Measurements from ENCODE around the gene TNFSF10. TPM values are rescaled to one million over a fixed set of nuclear protein-coding genes. Genes with fewer than 3 reads are reported as not detected.
"Not testable (repeated sequence)": the region's sequence is repeated elsewhere in the genome, so short reads cannot be mapped to it uniquely, and the experiment has no call there.

Gene TNFSF10
- total RNA-seq, 1 experiment from 2014 or later: 2.2 TPM

GRCh38 chr3:172524611-172525010 is 1.4 kb upstream of the TNFSF10 start:
- intact Hi-C loops (cut with micrococcal nuclease; ENCODE audit: unreplicated experiment): no loop called here
- POLR2A ChIA-PET: no interaction called here
- no peaks in the 10 kb centered on the region for H3K9me3 ChIP-seq (ENCODE audit: control insufficient read depth, insufficient read depth, low read depth, low read length)
- DNase-seq (ENCODE audit: low read depth, low spot score) (no peak), ATAC-seq (no peak)
- TF ChIP-seq TCF7L2 (IDR thresholded peaks at IDR 0.05; ENCODE audit: low read depth, low read length) (no peak), REST (IDR thresholded peaks at IDR 0.05; ENCODE audit: insufficient read depth in 1 of 2, low read depth in 2 of 2, low read length in 1 of 2) (no peak)
- H3K36me3 ChIP-seq (ENCODE audit: control insufficient read depth, insufficient read depth, low read length): no peaks in the 10 kb centered on the region
- H3K27ac ChIP-seq (ENCODE audit: low read length): no peak overlapping the region
- H3K4me3 ChIP-seq (ENCODE audit: low read depth in 2 of 2, low read length in 2 of 2): no peak overlapping the region
- peaks cover 5% of the 10 kb centered on the region for H3K4me1 ChIP-seq (ENCODE audit: control insufficient read depth, insufficient read depth, low read length)
- H3K27me3 ChIP-seq (ENCODE audit: control insufficient read depth, insufficient read depth, low read length): no peaks in the 10 kb centered on the region
- no TSS peak for BruUV-seq (replicated peaks)
- in situ Hi-C loops (cut with HindIII; ENCODE audit: low pct_unique_long_range_greater_than_20kb, low sequenced_read_pairs): no loop called here
- CTCF ChIA-PET: no interaction called here

- H3K27me3 ChIP-seq (ENCODE audit: control insufficient read depth, insufficient read depth, low read length); H3K9me3 ChIP-seq (ENCODE audit: control insufficient read depth, insufficient read depth, low read depth, low read length); DNase-seq (ENCODE audit: low read depth, low spot score); BruUV-seq (replicated peaks); H3K27ac ChIP-seq (ENCODE audit: low read length); intact Hi-C loops (cut with micrococcal nuclease; ENCODE audit: unreplicated experiment); H3K4me1 ChIP-seq (ENCODE audit: control insufficient read depth, insufficient read depth, low read length); CTCF ChIA-PET; H3K36me3 ChIP-seq (ENCODE audit: control insufficient read depth, insufficient read depth, low read length); ATAC-seq; in situ Hi-C loops (cut with HindIII; ENCODE audit: low pct_unique_long_range_greater_than_20kb, low sequenced_read_pairs): not testable (repeated sequence)
- peak overlapping the region in 1 of 2 experiments; percentile 58; a peak in 1 of 4 replicates for H3K4me3 ChIP-seq (ENCODE audit: low read depth in 2 of 2, low read length in 2 of 2)
- POLR2A ChIA-PET: interaction anchor here (0.7 kb wide), 1 partner anchor 98 kb away, joined by 3 read pairs; no protein-coding TSS in a partner anchor
Measured at GRCh38 chr3:172521837-172522726, 1.1 kb downstream of the TNFSF10 start.

- POLR2A ChIA-PET: interaction anchor here (0.6 kb wide), 1 partner anchor 789 kb away, joined by 4 read pairs; no protein-coding TSS in a partner anchor
- no peak overlapping the region for H3K27ac ChIP-seq (ENCODE audit: low read length)
- BruUV-seq (replicated peaks): no TSS peak
Measured at GRCh38 chr3:172520301-172520831, 2.9 kb downstream of the TNFSF10 start.

More at GRCh38 chr3:172520301-172520831, 2.9 kb downstream of the TNFSF10 start:
- in situ Hi-C loops (cut with HindIII; ENCODE audit: low pct_unique_long_range_greater_than_20kb, low sequenced_read_pairs) (no loop called here), intact Hi-C loops (cut with micrococcal nuclease; ENCODE audit: unreplicated experiment) (no loop called here)
- H3K36me3 ChIP-seq (ENCODE audit: control insufficient read depth, insufficient read depth, low read length): no peaks in the 10 kb centered on the region
- ATAC-seq (no peak), DNase-seq (ENCODE audit: low read depth, low spot score) (no peak)
- peaks cover 19% of the 10 kb centered on the region for H3K4me1 ChIP-seq (ENCODE audit: control insufficient read depth, insufficient read depth, low read length)
- H3K9me3 ChIP-seq (ENCODE audit: control insufficient read depth, insufficient read depth, low read depth, low read length): no peaks in the 10 kb centered on the region
- no peak overlapping the region for H3K4me3 ChIP-seq (ENCODE audit: low read depth in 2 of 2, low read length in 2 of 2)
- no peaks in the 10 kb centered on the region for H3K27me3 ChIP-seq (ENCODE audit: control insufficient read depth, insufficient read depth, low read length)
- TF ChIP-seq CTCF (IDR thresholded peaks at IDR 0.05): no peak
- no peak for TF ChIP-seq SIN3A (IDR thresholded peaks at IDR 0.05; ENCODE audit: borderline replicate concordance, insufficient read depth, low read depth, low read length)
- TF ChIP-seq REST (IDR thresholded peaks at IDR 0.05; ENCODE audit: insufficient read depth in 1 of 2, low read depth in 2 of 2, low read length in 1 of 2): no peak
- CTCF ChIA-PET: no interaction called here

Data from Panc1 (cell line).